SKM-1 treated with dmso at 0.1 percent for 144 hours (cell line): Measurements from ENCODE around the gene ACTN1.

Experiments used
- DNase-seq: peaks from one replicate; lab custom pipeline; 2025; ENCODE audit not compliant: unreplicated experiment; lab: John Stamatoyannopoulos, UW

The ACTN1 gene

DNA sequence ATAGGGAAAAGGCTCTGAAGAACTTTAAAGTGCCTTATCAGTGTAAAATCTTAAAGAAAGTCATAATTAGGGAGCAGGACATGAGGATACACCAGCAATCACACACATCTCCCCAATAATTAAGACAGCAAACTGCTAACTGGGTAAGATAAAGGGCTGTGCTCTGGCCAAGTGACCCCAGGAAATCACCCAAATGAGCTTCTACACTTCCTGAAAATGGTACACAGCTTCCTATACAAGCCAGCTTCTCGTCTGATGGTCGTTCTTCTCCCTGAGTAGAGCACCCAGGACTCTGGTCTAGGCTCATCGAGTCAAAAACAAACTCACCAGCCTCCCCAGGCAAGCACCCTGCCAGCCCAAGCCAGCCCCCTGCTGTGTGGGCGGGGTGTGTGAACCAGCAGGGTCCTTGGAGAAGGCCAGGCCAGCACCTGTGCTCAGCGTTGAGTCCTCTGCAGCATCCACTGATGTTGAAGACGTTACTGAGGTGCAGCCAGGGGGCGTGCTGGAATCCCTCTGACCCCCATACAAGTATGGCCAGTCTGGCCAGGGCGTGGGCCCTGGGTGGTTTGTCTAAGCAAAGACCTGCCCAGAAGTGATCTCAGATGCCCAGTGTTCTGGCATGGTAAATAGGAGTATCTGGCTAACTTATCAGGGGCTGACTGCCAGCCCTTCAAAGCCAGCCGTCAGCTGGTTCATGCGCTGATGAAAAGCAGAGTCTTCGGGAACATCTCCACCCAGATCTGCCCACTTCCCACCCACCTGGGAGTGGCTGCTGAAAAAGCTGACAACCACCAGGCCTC lies 41.4 kb downstream of the ACTN1 start:
- no peak for DNase-seq

DNA sequence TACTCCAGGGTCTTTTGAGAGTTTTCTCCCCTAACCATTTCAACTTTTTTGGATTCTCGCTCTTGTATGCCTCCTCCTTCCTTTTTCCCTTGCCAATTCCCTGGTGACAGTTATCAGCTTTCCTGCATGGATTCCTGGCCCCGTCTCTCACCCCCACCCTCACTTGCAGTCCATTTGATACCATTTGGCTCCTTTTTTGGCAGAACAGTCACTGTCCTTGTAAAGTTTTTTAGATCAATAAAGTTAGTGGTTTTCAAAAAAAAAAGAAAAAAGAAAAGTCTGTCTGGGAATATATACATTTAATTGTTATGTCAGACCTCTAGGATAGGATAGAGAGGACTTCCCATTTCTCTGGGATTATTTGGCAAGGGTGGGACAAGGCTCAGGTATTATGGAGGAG lies 42.1 kb downstream of the ACTN1 start:
- DNase-seq = no peak

DNA sequence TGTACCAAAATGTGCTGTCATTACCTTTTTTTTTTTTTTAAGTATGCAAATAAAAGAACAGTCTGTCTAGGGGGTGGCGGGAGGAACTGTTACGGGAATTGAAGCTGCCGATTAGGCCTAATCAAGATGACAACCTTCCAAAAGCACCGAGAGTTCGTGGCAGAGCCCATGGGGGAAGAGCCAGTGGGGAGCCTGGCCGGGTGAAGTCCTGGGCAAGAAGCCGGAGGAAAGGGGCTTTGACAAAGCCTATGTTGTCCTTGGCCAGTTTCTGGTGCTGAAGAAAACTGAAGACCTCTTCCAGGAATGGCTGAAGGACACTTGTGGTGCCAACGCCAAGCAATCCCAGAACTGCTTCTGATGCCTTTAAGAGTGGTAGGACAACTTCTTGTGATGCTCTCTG lies 42.6 kb downstream of the ACTN1 start:
- no peak for DNase-seq

DNA sequence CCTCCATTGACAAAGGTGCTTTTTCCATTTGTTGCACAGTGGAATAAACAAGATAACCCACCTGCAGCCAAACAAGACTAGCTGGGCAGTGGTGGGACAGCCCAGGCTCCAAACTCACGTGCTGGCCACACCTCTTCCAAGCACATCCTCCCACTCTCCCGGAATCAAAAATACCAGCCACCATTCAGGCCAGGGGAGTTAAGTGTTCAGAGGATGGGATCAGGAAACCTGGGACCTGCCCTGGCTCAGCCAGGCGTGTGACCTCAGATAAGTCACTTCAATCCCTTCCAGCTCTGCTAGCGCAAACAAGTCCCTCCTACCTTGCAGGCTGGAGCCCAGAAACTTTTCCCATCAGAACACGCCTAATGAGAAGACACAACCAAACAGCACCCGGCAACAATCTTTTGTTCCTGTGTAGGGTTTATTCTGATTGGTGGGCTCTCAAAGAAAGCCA lies 43.3 kb downstream of the ACTN1 start:
- no peak for DNase-seq

DNA sequence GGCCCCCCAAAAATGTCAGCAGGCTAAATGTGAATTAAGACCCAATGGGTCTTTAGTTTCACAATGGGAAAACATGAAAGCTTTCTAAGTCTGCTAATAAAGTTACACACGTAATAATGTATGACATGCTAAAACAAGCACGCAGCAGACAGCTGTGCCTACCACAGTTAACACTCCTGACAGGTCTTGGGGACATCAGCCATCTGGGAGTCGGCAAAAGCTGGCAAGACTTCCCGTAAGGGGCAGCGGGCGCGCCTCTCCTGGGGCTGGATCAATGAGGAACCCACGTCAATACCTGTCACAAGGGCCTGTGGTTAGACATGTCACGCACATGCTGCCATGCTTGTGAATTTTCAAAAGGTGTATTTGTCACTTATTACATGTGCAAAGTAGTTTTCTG lies 45.0 kb downstream of the ACTN1 start:
- DNase-seq = no peak

DNA sequence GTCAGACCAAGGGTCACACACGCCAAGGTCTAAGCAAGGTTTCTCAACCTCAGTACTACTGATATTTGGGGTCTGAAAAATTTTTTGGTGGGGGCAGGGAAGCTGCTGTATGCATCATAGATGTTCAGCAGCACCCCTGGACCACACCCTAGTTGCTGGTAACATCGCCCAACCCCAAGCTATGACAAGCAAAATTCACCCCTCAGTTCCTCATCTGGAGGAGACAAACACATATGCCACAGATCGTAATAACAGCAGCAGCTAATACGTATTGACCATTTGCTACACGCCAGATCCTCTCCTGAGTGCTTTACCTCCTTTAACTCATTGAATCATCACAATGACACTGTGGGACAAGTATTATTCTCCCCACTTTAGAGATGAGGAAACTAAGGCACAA lies 46.4 kb downstream of the ACTN1 start:
- DNase-seq = no peak

DNA sequence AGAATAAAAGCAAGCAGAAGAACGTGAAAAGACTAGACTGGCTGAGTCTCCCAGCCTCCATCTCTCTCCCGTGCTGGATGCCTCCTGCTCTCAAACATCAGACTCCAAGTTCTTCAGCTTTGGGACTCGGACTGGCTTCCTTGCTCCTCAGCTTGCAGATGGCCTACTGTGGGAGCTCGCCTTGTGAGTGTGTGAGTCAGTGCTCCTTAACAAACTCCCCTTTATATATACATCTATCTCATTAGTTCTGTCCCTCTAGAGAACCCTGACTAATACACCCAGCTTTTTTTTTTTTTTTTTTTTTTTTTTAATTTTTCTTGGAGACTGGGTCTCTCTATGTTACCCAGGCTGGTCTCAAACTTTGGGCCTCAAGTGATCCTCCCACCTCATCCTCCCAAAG lies 46.9 kb downstream of the ACTN1 start:
- no peak for DNase-seq

DNA sequence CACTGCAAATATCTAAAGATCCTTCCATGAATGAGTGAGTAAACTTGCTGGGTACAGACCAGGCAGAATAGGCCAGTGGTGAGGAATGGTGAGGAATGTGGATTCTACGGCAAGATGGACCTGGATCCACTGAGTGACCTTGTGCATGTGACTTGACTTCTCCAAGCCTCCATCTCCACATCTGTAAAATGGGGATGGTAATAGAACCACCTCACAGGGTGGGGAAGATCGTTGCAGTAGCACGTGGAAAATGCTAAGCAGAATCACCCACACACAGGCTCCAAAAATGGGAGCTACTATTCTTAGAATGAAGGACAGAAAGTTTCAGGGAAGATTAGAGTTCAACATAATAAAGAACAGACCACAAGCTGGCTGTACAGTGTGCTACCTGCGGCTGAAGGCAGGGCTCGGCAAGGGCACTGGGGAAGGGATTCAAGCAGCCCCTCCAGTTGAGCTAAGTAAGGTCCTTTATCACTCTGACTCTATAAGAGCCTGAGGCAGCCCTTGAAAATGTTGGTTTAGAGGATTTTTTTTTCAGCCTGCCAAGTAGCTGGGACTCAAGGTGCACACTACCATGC lies 47.5 kb downstream of the ACTN1 start:
- DNase-seq = no peak

DNA sequence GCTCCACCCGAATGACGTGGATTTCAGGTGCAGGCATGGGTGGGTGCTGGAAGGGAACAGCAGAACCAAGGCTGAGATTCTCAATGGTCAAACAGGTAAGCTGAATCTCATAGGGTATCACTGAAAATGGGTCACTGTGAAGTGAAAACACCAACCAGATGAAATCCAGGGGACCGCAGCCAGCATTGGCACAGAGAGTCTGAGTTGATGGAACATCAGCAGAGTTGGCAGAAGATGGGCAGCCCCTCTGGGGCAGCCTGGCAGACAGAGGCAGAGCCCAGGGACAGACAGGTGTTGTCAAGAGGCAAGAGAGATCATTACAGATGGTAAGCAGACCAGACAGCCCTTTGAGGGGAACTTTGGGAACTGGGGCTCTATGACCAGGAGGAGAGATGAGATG lies 48.0 kb downstream of the ACTN1 start:
- DNase-seq = no peak

DNA sequence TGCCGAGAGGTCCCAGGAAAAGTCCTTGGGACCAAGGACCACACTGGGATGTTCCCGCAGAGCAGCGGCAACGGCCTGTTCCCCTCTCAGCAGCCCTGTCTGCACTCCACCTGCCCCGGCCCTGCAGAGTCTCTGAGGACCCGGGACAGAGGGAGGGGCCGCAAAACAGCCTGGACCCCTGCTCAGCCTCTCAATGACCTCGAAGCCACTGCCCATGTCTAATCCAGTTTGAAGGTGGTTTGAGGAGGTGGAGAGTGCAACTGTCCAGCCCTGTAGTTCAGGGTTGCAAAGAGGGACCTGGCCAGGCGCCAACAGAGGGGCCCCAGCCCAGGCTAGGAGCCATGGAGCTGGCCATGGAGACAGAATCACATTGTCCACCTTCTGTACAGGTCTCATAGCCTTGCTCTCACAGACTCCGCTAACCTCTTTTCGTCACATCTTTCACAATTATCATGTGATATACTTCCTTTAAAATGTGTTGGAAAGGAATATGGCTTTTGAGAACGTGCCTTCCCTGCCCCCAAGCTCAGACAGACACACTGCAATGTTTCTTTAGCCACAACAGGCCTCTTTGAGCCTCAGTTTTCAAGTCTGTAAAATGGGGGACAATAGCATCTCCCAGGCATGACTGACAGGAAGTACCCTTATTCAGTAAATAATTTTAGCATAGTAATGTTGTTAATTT lies 49.3 kb downstream of the ACTN1 start:
- DNase-seq = no peak

DNA sequence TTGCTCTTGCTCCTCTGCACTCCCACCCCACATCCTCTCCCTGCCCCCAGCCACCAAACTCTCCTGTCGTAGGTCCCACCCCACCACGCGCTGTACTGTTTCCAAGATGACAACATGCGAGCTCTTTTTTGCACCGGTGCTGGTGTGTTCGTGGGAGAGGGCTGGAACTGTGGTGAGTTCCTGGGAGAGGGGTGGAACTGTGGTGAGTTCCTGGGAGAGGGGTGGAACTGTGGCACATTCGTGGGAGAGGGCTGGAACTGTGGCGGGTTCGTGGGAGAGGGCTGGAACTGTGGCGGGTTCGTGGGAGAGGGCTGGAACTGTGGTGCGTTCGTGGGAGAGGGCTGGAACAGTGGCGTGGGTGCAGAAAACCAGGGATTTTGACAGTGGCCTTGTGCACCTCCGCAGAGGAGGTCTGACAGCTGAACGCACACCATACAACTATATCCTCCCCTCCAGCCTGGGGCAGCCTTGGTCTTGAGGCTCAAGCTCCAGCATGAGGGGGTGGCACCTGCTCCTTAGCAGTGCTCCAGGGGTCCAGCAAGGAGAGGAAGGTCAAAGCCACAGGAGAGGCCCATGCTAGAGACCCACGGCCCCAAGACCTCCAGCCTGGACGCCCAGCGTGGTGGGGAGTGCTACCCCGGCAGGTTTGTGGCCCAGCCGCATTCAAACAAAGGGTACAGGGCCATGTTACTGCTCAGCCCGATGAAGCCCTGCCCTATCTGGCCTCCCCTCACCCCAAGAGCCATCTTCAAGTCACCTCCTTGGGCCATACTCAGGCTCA lies 50.1 kb downstream of the ACTN1 start:
- DNase-seq = no peak

DNA sequence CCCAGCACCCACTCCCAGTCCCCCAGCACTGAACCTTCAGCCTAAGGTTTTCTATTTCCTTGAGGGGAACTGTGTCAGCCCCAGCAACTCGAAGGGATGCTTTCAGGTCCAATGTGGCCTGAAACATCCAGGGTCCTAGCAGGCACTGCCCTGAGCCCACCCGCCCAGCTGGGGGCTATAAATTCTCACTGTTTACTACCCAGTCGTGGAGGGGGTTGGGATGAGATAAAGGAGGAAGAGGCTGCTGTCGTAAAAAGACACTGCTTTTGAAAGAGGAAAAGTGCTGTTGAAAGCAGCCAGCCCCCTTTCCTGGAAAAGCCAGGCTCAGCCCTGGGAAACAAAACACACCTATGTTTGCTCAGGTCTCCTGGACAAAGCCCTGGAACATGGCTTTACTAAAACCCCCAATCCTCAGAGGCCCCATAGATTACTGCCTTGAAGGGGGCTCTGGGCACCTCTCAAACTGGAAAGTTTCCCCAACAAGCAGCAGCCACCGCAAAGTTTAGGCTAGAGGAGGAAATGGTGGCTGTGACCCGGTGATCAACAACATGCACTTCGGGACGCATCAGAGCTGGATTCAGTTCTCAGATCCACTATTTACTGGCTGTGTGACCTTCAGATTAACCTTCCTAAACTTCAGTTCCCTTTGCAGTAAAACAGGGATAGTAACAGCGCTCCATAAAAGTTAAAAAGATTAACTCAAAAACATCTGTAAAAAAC lies 51.0 kb downstream of the ACTN1 start:
- no peak for DNase-seq

DNA sequence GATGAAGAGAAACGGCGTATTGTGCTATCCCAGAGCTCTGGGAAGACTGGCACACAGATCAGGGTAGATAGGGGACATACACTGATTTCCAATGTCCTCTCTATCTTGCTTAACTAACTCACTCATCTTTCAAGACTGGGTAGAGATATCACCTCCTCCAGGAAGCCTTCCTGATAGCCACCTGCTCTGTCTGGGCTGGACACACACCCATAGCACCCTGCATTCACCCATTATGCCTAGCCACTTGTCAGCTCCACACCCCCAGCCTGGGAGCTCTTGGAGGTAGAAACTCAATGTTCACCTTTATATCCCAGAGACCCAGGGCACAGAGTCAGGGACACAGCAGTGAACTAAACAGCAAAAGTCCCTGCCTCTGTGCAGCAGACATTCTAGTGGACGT lies 52.0 kb downstream of the ACTN1 start:
- no peak for DNase-seq

DNA sequence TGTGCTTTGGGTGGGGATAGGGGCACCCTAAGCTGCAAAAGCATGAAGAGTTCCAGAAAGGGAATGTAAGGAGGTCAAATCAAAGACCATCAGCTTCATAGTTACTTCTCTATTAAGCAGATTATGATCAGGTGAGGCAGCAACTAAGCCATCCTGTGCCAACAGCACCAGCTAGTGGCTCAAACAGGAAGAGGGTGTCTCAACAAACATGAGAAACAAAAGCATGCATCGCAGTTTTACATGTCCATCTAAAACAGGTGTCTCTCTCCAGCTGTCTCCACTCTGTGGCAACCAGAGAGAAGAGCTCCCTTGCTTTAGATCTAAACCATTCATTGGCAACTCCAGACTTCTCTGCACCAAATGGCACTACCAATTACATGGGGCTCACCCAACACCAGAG lies 52.9 kb downstream of the ACTN1 start:
- no peak for DNase-seq

DNA sequence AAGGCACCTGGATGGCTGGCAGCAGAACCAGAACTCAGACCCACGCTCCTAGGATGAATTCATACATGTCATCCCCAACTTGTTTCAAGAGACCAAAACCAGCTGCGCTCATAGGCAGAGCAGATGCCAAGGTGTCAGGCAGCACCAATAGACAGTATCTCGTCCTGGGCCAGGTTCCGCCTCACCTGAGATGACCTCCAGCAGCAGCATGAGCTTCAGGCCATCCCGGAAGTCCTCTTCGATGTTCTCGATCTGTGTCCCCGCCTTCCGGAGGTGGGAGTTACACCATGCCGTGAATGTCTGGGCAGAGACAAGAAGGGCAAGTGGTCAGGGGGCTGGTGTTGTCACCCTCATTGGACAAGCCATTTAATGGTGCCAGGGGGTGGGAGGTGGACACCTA lies 53.7 kb downstream of the ACTN1 start:
- DNase-seq = no peak

DNA sequence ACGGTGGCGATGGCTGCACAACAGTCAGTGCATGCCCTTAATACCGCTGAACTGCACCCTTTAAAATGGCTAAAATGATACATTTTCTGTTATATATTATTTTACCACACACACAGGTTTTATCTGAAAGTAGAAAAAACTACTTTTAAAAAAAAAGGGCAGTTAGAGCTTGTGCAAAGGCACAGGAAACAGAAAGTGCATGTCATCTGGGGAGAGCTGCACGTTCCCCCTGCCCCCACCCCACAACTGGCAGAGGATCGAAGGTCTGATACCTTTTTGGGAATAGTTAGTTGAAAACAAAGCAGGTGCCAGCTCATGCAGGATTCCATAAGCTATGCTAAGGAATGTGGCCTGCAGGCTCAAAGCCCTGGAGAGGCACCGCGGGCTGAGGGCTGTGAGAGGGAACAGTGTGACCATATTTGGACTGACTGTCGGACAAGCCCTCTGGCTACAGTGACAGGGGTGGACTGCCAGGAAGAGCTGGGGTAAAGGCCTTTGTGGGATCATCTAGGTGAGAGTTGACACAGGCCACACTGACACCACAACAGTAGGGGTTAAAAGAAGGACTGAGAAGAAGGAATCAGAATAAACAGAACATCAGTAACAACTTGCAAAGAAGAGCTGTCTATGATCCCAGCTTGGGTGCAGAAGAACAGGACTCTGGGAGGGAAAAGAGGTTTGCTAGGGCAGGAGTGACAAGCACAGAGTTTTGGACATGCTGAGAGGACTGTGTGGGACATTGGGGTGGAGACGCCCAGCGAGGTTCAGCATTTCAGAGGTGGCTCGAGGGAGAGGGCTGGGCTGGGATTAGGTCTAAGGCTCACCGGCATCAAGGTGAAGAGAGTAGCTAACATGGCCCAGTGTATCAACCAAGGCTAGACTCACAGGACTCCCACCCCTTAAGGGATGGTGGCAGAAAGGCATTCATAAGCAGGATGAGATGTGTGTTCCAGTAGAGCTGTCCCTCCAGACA lies 54.6 kb downstream of the ACTN1 start:
- no peak for DNase-seq

DNA sequence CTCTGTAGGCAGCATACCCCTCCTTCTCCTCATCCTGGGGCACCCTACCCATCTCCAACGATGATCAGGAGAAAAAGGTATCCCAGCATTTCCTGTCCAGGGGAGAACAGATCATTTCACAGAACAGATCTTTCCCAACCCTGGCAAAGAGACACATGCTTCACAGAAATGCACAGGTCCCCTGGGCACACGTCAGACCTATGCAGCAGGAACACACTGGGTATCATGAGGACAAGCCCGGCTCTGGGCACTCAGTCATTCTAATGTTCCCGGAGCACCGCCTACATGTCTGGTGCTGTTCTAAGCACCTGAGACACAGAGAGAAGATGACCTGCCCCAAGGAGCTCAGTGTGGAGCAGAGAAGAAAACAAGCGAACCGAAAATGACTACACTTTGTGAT lies 56.2 kb downstream of the ACTN1 start:
- no peak for DNase-seq

DNA sequence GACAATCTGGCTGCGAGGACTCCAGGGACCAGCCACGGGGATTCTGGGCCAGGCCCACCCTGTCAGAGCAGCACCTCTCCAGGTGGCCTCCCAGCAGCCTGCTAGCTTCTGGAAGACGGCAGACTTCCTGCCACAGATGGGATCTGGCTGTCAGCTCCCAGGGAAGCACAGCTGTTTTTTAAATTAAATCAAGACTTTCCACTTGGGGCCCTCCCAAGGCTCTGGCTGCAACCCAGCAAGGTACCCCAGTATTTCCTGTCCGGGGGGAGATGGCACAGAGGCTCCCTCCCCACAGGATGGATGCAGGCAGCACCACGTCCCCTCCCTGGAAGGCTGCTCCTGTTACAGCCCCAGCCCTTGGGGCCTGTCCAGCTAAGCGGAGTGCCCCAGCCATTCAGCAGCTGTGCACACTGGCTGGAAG lies 56.9 kb downstream of the ACTN1 start:
- no peak for DNase-seq

DNA sequence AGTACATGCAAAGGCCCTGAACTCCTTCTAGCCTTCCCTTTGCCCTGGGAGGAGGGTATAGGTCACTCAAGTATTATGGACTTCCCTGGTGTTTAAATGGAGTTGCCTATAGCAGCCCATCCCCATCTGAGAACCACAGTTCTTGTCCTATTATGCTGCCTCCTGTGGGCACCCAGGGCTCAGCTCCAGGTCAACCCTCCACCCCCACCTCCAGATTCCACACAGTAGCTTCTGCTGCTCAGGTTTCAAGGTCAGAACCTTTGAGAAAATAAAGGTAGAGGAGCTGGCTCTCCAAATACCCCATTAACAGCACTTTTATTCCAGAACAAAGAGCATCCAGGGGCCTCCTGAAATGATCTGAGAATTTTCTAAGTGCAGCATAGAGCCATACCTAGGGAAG lies 57.4 kb downstream of the ACTN1 start:
- no peak for DNase-seq

DNA sequence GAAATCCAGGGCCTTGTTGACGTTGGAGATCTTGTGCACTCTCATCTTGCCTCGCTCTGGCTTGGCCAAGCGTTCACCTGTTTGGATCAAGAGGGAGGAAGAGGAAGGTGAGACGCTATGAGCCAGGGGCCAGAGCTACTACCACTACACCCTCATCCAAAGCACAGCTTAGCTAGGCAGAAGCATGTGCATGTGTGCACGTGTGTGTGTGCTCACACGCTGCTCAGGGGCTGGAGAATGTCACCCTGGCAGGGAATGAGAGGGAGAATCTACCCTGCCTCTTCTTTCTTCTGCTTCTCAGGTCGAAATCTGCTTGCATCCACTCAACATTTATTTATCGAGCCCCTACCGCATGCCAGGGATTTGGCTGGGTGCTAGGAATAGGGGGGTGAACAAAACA lies 58.1 kb downstream of the ACTN1 start:
- no peak for DNase-seq
